ENCODE data around the gene PFKFB3. TPM values are rescaled to one million over a fixed set of nuclear protein-coding genes. Genes with fewer than 3 reads are reported as not detected.

Gene PFKFB3
- total RNA-seq, 1 experiment from 2014 or later: 21.8 TPM

GRCh38 chr10:6222755-6223154 is 20.0 kb downstream of the PFKFB3 start:
- no peak overlapping the region for H3K4me3 ChIP-seq
- H3K27ac ChIP-seq: peak overlapping the region; percentile 72
- no peak for DNase-seq (ENCODE audit: low read depth in 1 of 2, low spot score in 2 of 2)
- H3K9me3 ChIP-seq (replicated peaks): no peaks in the 10 kb centered on the region
- H3K36me3 ChIP-seq: peaks cover 91% of the 10 kb centered on the region
- no peaks in the 10 kb centered on the region for H3K27me3 ChIP-seq (replicated peaks)
- H3K4me1 ChIP-seq (replicated peaks): peaks cover 35% of the 10 kb centered on the region

GRCh38 chr10:6223981-6224380 is 21.2 kb downstream of the PFKFB3 start:
- Histone ChIP-seq H3K4me3 (no peak overlapping the region), H3K27ac (no peak overlapping the region), H3K27me3 (replicated peaks) (no peaks in the 10 kb centered on the region), H3K36me3 (peaks cover 92% of the 10 kb centered on the region), H3K4me1 (replicated peaks) (peaks cover 28% of the 10 kb centered on the region), H3K9me3 (replicated peaks) (no peaks in the 10 kb centered on the region)
- no peak for DNase-seq (ENCODE audit: low read depth in 1 of 2, low spot score in 2 of 2)

- no peak for DNase-seq (ENCODE audit: low read depth in 1 of 2, low spot score in 2 of 2)
- Histone ChIP-seq H3K27me3 (replicated peaks) (no peaks in the 10 kb centered on the region), H3K27ac (no peak overlapping the region), H3K9me3 (replicated peaks) (no peaks in the 10 kb centered on the region), H3K4me3 (no peak overlapping the region), H3K4me1 (replicated peaks) (peaks cover 21% of the 10 kb centered on the region), H3K36me3 (peaks cover 92% of the 10 kb centered on the region)
Measured at GRCh38 chr10:6224781-6225180, 22.0 kb downstream of the PFKFB3 start.

- Histone ChIP-seq H3K4me1 (replicated peaks) (peaks cover 21% of the 10 kb centered on the region), H3K27me3 (replicated peaks) (no peaks in the 10 kb centered on the region), H3K9me3 (replicated peaks) (no peaks in the 10 kb centered on the region), H3K36me3 (peaks cover 92% of the 10 kb centered on the region), H3K4me3 (no peak overlapping the region), H3K27ac (no peak overlapping the region)
- DNase-seq (ENCODE audit: low read depth in 1 of 2, low spot score in 2 of 2): no peak
Measured at GRCh38 chr10:6225263-6225814, 22.6 kb downstream of the PFKFB3 start.

DNA sequence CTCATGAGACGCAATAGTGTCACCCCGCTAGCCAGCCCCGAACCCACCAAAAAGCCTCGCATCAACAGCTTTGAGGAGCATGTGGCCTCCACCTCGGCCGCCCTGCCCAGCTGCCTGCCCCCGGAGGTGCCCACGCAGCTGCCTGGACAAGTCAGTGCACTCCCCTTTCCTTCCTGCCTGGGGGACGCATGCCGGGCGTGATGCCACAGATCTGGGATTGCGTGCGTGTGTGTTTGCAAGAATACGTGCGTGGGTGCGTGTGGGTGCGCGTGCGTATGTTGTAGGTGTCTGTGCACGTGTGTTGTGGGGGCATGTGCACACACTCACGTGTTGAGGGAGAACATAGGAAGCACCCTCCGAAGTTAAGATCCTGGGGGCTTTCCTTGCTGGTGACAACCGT is 23.5 kb downstream of the PFKFB3 start:
- no peak overlapping the region for H3K27ac ChIP-seq
- no peaks in the 10 kb centered on the region for H3K27me3 ChIP-seq (replicated peaks)
- H3K36me3 ChIP-seq: peaks cover 89% of the 10 kb centered on the region
- no peak for DNase-seq (ENCODE audit: low read depth in 1 of 2, low spot score in 2 of 2)
- H3K4me3 ChIP-seq: no peak overlapping the region
- H3K4me1 ChIP-seq (replicated peaks): peaks cover 19% of the 10 kb centered on the region
- no peaks in the 10 kb centered on the region for H3K9me3 ChIP-seq (replicated peaks)

DNA sequence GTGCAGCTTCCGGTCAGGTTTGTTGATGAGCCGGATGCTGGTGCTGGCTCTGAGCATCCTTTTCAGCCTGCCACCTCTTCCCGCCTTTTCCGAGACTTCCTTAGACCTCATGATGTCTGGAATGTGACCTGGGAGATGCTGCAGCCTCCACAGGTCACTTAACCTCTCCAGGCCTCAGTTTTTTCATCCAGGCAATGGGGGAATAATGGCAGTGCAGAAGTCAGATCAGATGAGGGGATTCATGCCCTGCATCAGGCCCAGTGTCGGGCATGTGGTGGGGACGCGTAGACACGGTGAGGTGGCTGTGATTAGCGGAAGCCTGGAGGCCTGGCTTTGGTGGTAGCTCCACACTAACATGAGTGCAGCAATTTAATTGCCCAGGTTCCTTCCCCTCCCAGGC is 24.6 kb downstream of the PFKFB3 start:
- no peak for DNase-seq (ENCODE audit: low read depth in 1 of 2, low spot score in 2 of 2)
- Histone ChIP-seq H3K4me1 (replicated peaks) (peaks cover 8% of the 10 kb centered on the region), H3K36me3 (peaks cover 87% of the 10 kb centered on the region), H3K9me3 (replicated peaks) (no peaks in the 10 kb centered on the region), H3K4me3 (no peak overlapping the region), H3K27me3 (replicated peaks) (no peaks in the 10 kb centered on the region), H3K27ac (no peak overlapping the region)

GRCh38 chr10:6228010-6228511 is 25.3 kb downstream of the PFKFB3 start:
- no peak overlapping the region for H3K27ac ChIP-seq
- peaks cover 87% of the 10 kb centered on the region for H3K36me3 ChIP-seq
- H3K4me1 ChIP-seq (replicated peaks): peaks cover under 1% of the 10 kb centered on the region
- no peak for DNase-seq (ENCODE audit: low read depth in 1 of 2, low spot score in 2 of 2)
- H3K4me3 ChIP-seq: no peak overlapping the region
- H3K9me3 ChIP-seq (replicated peaks): no peaks in the 10 kb centered on the region
- no peaks in the 10 kb centered on the region for H3K27me3 ChIP-seq (replicated peaks)

DNA sequence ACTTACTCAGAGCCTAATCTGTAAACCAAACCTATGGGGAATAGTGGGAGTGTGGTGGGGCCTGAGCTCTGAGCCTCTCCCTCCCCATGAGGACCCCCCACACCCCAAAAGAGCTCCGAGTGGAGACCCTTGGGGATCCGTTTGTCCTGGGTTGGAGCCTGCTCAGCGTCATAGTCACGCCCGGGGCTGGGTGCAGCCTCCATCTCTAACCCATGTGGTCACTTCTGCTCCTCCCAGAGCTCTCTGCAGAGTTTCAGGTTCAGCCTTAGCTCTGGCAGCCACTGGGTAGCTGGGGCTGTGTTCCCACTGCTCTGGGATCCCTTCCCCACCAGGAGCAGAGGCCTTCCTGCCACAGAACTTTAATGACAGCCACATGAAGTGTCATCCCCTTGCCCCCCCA is 25.9 kb downstream of the PFKFB3 start:
- Histone ChIP-seq H3K27me3 (replicated peaks) (no peaks in the 10 kb centered on the region), H3K4me1 (replicated peaks) (no peaks in the 10 kb centered on the region), H3K27ac (no peak overlapping the region), H3K4me3 (no peak overlapping the region), H3K36me3 (peaks cover 87% of the 10 kb centered on the region), H3K9me3 (replicated peaks) (no peaks in the 10 kb centered on the region)
- DNase-seq (ENCODE audit: low read depth in 1 of 2, low spot score in 2 of 2): no peak

- Histone ChIP-seq H3K27ac (no peak overlapping the region), H3K36me3 (peaks cover 87% of the 10 kb centered on the region), H3K9me3 (replicated peaks) (no peaks in the 10 kb centered on the region), H3K4me3 (no peak overlapping the region), H3K4me1 (replicated peaks) (no peaks in the 10 kb centered on the region), H3K27me3 (replicated peaks) (no peaks in the 10 kb centered on the region)
- no peak for DNase-seq (ENCODE audit: low read depth in 1 of 2, low spot score in 2 of 2)
Measured at GRCh38 chr10:6229290-6229689, 26.6 kb downstream of the PFKFB3 start.

DNA sequence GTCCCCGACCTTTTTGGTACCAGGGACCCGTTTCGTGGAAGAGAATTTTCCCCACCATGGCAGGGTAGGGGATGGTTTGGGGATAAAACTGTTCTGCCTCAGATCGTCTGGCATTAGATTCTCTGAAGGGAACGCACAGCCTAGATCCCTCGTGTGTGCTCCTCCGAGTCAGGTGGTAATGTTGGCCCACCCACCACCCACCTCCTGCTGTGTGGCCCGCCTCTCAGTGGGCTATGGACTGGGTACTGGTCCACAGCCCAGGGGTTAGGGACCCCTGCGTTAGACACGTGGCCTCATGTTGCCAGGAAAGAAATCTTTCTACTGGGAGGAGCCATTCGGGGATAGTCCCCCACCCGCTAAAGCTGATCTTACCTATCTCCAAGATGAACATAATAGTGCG is 27.0 kb downstream of the PFKFB3 start:
- no peak overlapping the region for H3K4me3 ChIP-seq
- no peaks in the 10 kb centered on the region for H3K9me3 ChIP-seq (replicated peaks)
- peaks cover 87% of the 10 kb centered on the region for H3K36me3 ChIP-seq
- no peaks in the 10 kb centered on the region for H3K4me1 ChIP-seq (replicated peaks)
- H3K27ac ChIP-seq: no peak overlapping the region
- H3K27me3 ChIP-seq (replicated peaks): no peaks in the 10 kb centered on the region
- DNase-seq (ENCODE audit: low read depth in 1 of 2, low spot score in 2 of 2): no peak

- no peak overlapping the region for H3K27ac ChIP-seq
- no peaks in the 10 kb centered on the region for H3K9me3 ChIP-seq (replicated peaks)
- no peak for DNase-seq (ENCODE audit: low read depth in 1 of 2, low spot score in 2 of 2)
- H3K4me3 ChIP-seq: no peak overlapping the region
- H3K27me3 ChIP-seq (replicated peaks): no peaks in the 10 kb centered on the region
- H3K36me3 ChIP-seq: peaks cover 82% of the 10 kb centered on the region
- no peaks in the 10 kb centered on the region for H3K4me1 ChIP-seq (replicated peaks)
Measured at GRCh38 chr10:6230315-6230714, 27.6 kb downstream of the PFKFB3 start.

DNA sequence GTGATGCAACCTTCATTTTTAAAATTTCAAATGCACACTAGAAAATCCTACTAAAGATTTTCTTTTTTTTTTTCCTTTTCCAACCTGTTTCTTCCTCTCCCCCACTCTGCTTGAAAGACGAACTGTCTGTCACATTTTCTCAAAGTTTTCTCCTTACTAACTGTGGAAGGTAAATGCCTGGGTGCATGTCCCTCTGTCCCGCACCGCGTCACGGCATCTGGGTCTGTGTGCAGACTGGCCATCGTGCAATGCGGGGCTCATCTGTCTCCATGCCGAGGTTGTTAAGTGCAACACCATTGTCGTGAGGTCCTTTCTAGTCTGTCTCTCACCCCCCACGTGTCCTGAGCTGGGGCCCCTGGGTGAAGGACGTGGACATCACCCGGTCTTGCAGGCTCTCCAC is 28.4 kb downstream of the PFKFB3 start:
- peaks cover 78% of the 10 kb centered on the region for H3K36me3 ChIP-seq
- H3K27ac ChIP-seq: no peak overlapping the region
- DNase-seq (ENCODE audit: low read depth in 1 of 2, low spot score in 2 of 2): no peak
- H3K9me3 ChIP-seq (replicated peaks): no peaks in the 10 kb centered on the region
- no peaks in the 10 kb centered on the region for H3K27me3 ChIP-seq (replicated peaks)
- H3K4me1 ChIP-seq (replicated peaks): no peaks in the 10 kb centered on the region
- H3K4me3 ChIP-seq: no peak overlapping the region

DNA sequence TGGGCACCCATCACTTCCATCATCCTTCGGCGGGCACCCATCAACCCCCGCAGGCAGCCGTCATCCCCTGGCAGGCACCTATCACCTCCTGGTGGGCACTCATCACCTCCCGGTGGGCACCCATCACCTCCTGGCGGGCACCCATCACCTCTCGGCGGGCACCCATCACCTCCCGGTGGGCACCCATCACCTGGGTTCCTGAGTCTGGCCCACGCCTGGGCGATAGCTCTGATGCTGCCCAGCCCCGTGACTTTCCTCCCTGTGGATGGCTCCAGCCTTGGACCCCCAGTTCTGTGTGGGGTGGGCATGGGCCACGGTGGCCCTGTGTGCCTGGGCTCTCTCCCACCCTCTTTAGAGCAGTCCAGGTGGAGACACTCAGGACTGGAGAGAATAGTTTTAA is 29.0 kb downstream of the PFKFB3 start:
- H3K27ac ChIP-seq: no peak overlapping the region
- H3K27me3 ChIP-seq (replicated peaks): no peaks in the 10 kb centered on the region
- DNase-seq (ENCODE audit: low read depth in 1 of 2, low spot score in 2 of 2): no peak
- H3K4me3 ChIP-seq: no peak overlapping the region
- peaks cover 78% of the 10 kb centered on the region for H3K36me3 ChIP-seq
- H3K4me1 ChIP-seq (replicated peaks): no peaks in the 10 kb centered on the region
- no peaks in the 10 kb centered on the region for H3K9me3 ChIP-seq (replicated peaks)

- Histone ChIP-seq H3K36me3 (peaks cover 76% of the 10 kb centered on the region), H3K9me3 (replicated peaks) (no peaks in the 10 kb centered on the region), H3K27ac (no peak overlapping the region), H3K27me3 (replicated peaks) (no peaks in the 10 kb centered on the region), H3K4me3 (no peak overlapping the region), H3K4me1 (replicated peaks) (no peaks in the 10 kb centered on the region)
- no peak for DNase-seq (ENCODE audit: low read depth in 1 of 2, low spot score in 2 of 2)
Measured at GRCh38 chr10:6232225-6232807, 29.6 kb downstream of the PFKFB3 start.

All from SJSA1 (cell line).